H9 (cell line): ENCODE results near the gene SPIB. TPM values are rescaled to one million over a fixed set of nuclear protein-coding genes. Genes with fewer than 3 reads are reported as not detected.

ENCODE experiments used
- DNase-seq: peaks from one replicate; pipeline ENCODE4 v3.0.0-alpha.2; 2017
- H2AFZ ChIP-seq: one replicate; pipeline ENCODE4 v1.6.1; 2013; ENCODE audit warnings: mild to moderate bottlenecking, low read length, control low read depth, moderate library complexity
- H2AK5ac ChIP-seq: 2 replicates; pipeline ENCODE4 v1.6.1; 2013; ENCODE audit warnings: low read length, control low read depth, mixed read lengths; ENCODE audit not compliant: insufficient read length
- H2BK120ac ChIP-seq: one replicate; pipeline ENCODE4 v1.6.1; 2013; ENCODE audit warnings: low read depth, mild to moderate bottlenecking, low read length, control low read depth, inconsistent platforms; ENCODE audit not compliant: poor library complexity, severe bottlenecking
- H2BK12ac ChIP-seq: 2 replicates; pipeline ENCODE4 v1.6.1; 2013; ENCODE audit warnings: low read length, control low read depth, mixed read lengths, low read depth; ENCODE audit not compliant: insufficient read length
- H2BK15ac ChIP-seq: 2 replicates; pipeline ENCODE4 v1.6.1; 2013; ENCODE audit warnings: low read depth, low read length, control low read depth
- H2BK20ac ChIP-seq: one replicate; pipeline ENCODE4 v1.6.1; 2013; ENCODE audit warnings: low read depth, mild to moderate bottlenecking, low read length, control low read depth, inconsistent platforms; ENCODE audit not compliant: poor library complexity, severe bottlenecking
- H2BK5ac ChIP-seq: 2 replicates; pipeline ENCODE4 v1.6.1; 2013; ENCODE audit warnings: low read length, control low read depth, mixed read lengths; ENCODE audit not compliant: insufficient read length
- H3K14ac ChIP-seq: 2 replicates; pipeline ENCODE4 v1.6.1; 2013; ENCODE audit warnings: low read length, control low read depth; ENCODE audit not compliant: insufficient read depth
- H3K18ac ChIP-seq: 2 replicates; pipeline ENCODE4 v1.6.1; 2013; ENCODE audit warnings: low read depth, mild to moderate bottlenecking, mixed read lengths, low read length, control low read depth; ENCODE audit not compliant: insufficient read length
- H3K23ac ChIP-seq: 2 replicates; pipeline ENCODE4 v1.6.1; 2013; ENCODE audit warnings: low read length, control low read depth, mixed read lengths, low read depth; ENCODE audit not compliant: insufficient read length
- H3K23me2 ChIP-seq: 2 replicates; pipeline ENCODE4 v1.6.1; 2013; ENCODE audit warnings: low read depth, mild to moderate bottlenecking, mixed read lengths, low read length, control low read depth; ENCODE audit not compliant: insufficient read length, poor library complexity, severe bottlenecking
- H3K27ac ChIP-seq: 2 replicates; pipeline ENCODE4 v1.5.1; 2013; ENCODE audit warnings: low read length, control low read depth, mixed read lengths, low read depth; ENCODE audit not compliant: insufficient read length
- H3K27me3 ChIP-seq: 2 replicates; pipeline ENCODE4 v1.6.1; 2013; ENCODE audit warnings: low read length, control low read depth, inconsistent platforms; ENCODE audit not compliant: insufficient read depth
- H3K4ac ChIP-seq: 2 replicates; pipeline ENCODE4 v1.6.1; 2013; ENCODE audit warnings: low read depth, mild to moderate bottlenecking, control low read depth, inconsistent platforms, low read length, moderate library complexity
- H3K4me1 ChIP-seq: 2 replicates; pipeline ENCODE4 v1.6.1; 2013; ENCODE audit warnings: low read length, control low read depth, inconsistent platforms; ENCODE audit not compliant: insufficient read depth
- H3K4me2 ChIP-seq: 2 replicates; pipeline ENCODE4 v1.6.1; 2013; ENCODE audit warnings: low read length, control low read depth, mixed read lengths; ENCODE audit not compliant: insufficient read length, insufficient read depth
- H3K56ac ChIP-seq: 2 replicates; pipeline ENCODE4 v1.6.1; 2013; ENCODE audit warnings: low read depth, mild to moderate bottlenecking, mixed read lengths, low read length, control low read depth; ENCODE audit not compliant: insufficient read length
- H3K79me1 ChIP-seq: 2 replicates; pipeline ENCODE4 v1.6.1; 2013; ENCODE audit warnings: low read depth, mild to moderate bottlenecking, moderate library complexity, low read length, control low read depth, inconsistent platforms; ENCODE audit not compliant: insufficient read depth, poor library complexity, severe bottlenecking
- H3K79me2 ChIP-seq: 2 replicates; pipeline ENCODE4 v1.6.1; 2013; ENCODE audit warnings: low read length, control low read depth, inconsistent platforms; ENCODE audit not compliant: insufficient read depth
- H3K9ac ChIP-seq: 2 replicates; pipeline ENCODE4 v1.6.1; 2013; ENCODE audit warnings: low read length, control low read depth, mixed read lengths; ENCODE audit not compliant: insufficient read length; ENCODE audit errors: extremely low read depth
- H3K9me3 ChIP-seq: one replicate; pipeline ENCODE4 v1.6.1; 2013; ENCODE audit warnings: low read depth, low read length, inconsistent platforms; ENCODE audit not compliant: control insufficient read depth
- H3T11ph ChIP-seq: one replicate; pipeline ENCODE4 v1.6.1; 2013; ENCODE audit warnings: mild to moderate bottlenecking, low read length, control low read depth, inconsistent platforms
- H4K20me1 ChIP-seq: one replicate; pipeline ENCODE4 v1.6.1; 2013; ENCODE audit not compliant: control insufficient read depth, insufficient read length, insufficient read depth
- H4K5ac ChIP-seq: 2 replicates; pipeline ENCODE4 v1.6.1; 2013; ENCODE audit warnings: low read depth, mild to moderate bottlenecking, mixed read lengths, low read length, control low read depth; ENCODE audit not compliant: insufficient read length
- H4K8ac ChIP-seq: replicated peaks from 2 replicates; pipeline ENCODE4 v1.6.1; 2013; ENCODE audit warnings: low read length, control low read depth, mixed read lengths, low read depth; ENCODE audit not compliant: insufficient read length
- H4K91ac ChIP-seq: 2 replicates; pipeline ENCODE4 v1.6.1; 2013; ENCODE audit warnings: low read depth, mild to moderate bottlenecking, moderate library complexity, mixed read lengths, low read length, control low read depth; ENCODE audit not compliant: insufficient read length
- H3K27ac Mint-ChIP-seq, 3 experiments: 2 replicates in 2 of 3; 3 replicates in 1 of 3; pipeline ENCODE4 v1.8.0; 2020 to 2021; ENCODE audit warnings: mixed read lengths in 3 of 3, mild to moderate bottlenecking in 1 of 3, moderate library complexity in 1 of 3
- H3K27me3 Mint-ChIP-seq: 2 replicates; pipeline ENCODE4 v1.8.0; 2021; ENCODE audit warnings: low read depth, mild to moderate bottlenecking, moderate library complexity, mixed read lengths
- H3K36me3 Mint-ChIP-seq, 3 experiments: 2 replicates in 2 of 3; 3 replicates in 1 of 3; pipeline ENCODE4 v1.8.0; 2020 to 2021; ENCODE audit warnings: low read depth in 3 of 3, mixed read lengths in 3 of 3; ENCODE audit not compliant: insufficient read depth in 1 of 3
- H3K4me1 Mint-ChIP-seq, 2 experiments: 2 replicates each; pipeline ENCODE4 v1.8.0; 2020; ENCODE audit warnings: mixed read lengths in 2 of 2
- H3K4me3 Mint-ChIP-seq, 2 experiments: 2 replicates in 1 of 2; 3 replicates in 1 of 2; pipeline ENCODE4 v1.8.0; 2020 to 2021; ENCODE audit warnings: mild to moderate bottlenecking in 2 of 2, mixed read lengths in 2 of 2, moderate library complexity in 1 of 2
- H3K9me3 Mint-ChIP-seq, 2 experiments: 2 replicates in 1 of 2; 3 replicates in 1 of 2; pipeline ENCODE4 v1.8.0; 2020; ENCODE audit warnings: mild to moderate bottlenecking in 2 of 2, mixed read lengths in 2 of 2, moderate library complexity in 1 of 2
- CTCF ChIP-seq: fragments of 200-600 bp; sonication (generic); conservative IDR thresholded peaks from 3 replicates; pipeline ENCODE4 v1.8.0; 2021; ENCODE audit warnings: antibody characterized with exemption, mild to moderate bottlenecking
- WGBS: extraction: QIAGEN DNeasy Blood & Tissue Kit; methylation state at CpG from one replicate; pipeline ENCODE4 v1.1.7; 2013; ENCODE audit warnings: missing lambda C conversion rate, low lambda C conversion rate, mixed read lengths; ENCODE audit not compliant: insufficient read length; ENCODE audit errors: extremely low coverage; 5-methylcytosine and 5-hydroxymethylcytosine counted together
- total RNA-seq: library from RNA; stranded (reverse); gene quantifications from 2 replicates; pipeline ENCODE4 v1.2.1, GENCODE V29; 2021

The SPIB gene
- total RNA-seq, 1 experiment from 2014 or later = 33.3 TPM

DNA sequence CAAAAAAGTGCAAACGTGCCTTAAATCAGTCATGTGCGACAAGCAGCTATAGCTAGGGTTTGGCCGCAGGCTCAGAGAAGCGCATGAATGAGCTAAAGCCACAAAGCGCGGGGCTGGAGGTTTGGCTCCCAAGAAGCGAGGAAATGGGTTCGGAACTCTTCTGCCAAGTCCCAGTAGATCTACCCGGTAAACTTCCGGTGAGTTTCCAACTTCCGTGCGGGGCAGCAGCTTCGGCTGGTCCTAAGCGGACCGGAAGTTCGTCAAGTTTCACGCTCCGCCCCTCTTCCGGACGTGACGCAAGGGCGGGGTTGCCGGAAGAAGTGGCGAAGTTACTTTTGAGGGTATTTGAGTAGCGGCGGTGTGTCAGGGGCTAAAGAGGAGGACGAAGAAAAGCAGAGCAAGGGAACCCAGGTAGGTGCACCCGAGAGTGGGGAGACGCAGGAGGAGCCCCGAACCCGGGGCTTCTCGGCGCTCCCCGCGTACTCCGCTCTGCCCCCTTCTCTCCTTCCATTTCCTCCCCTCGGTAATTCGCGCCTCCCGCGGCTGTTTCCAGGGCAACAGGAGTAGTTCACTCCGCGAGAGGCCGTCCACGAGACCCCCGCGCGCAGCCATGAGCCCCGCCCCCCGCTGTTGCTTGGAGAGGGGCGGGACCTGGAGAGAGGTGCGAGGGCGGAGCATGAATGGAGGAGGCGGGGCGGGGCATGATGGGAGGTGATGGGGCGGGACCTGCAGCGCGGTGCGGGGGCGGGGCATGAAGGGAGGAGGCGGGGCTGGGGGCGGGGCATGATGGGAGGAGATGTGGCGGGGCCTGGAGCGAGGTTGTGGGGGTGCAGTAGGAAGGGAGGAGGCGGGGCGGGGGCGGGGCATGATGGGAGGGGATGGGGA, 42.3 kb upstream of the SPIB start, which contains the start of gene NR1H2:
Gene NR1H2, plus strand, starts transcription at position 292 of the 885 bp plus-strand sequence. CDS start 1,149 bp downstream, outside the sequence.
- no peaks in the 10 kb centered on the region for H3K27me3 ChIP-seq
- no peak within 1 kb of the TSS for H3K56ac ChIP-seq
- H4K91ac ChIP-seq = no peak within 1 kb of the TSS
- no peak within 1 kb of the TSS for H2BK15ac ChIP-seq
- peak; percentile 97 for DNase-seq
- no peaks in the 10 kb centered on the region for H3K79me2 ChIP-seq
- Mint-ChIP-seq H3K27ac (peak within 1 kb of the TSS; percentile 97 to 100 (median 100)), H3K4me1 (peaks cover 0 to 10% of the 10 kb centered on the region in 2 experiments; a peak in 2 of 4 replicates), H3K27me3 (peaks cover 4% of the 10 kb centered on the region; the same call in 1 of the 2 replicates), H3K4me3 (peak within 1 kb of the TSS; percentile 96 to 98), H3K9me3 (peaks cover 0 to 4% of the 10 kb centered on the region in 2 experiments; a peak in 1 of 5 replicates), H3K36me3 (peaks cover 24 to 40% (median 38%) of the 10 kb centered on the region in 3 experiments; a peak in 6 of 7 replicates)
- no peaks in the 10 kb centered on the region for H3K79me1 ChIP-seq
- no peaks in the 10 kb centered on the region for H3K9me3 ChIP-seq
- no CpG with 5 or more reads among the region's 67 CpGs for WGBS
- H3K18ac ChIP-seq = peak within 1 kb of the TSS; percentile 76
- no peak within 1 kb of the TSS for H4K5ac ChIP-seq
- no peak within 1 kb of the TSS for H3K27ac ChIP-seq
- H2BK20ac ChIP-seq = no peak within 1 kb of the TSS
- H3T11ph ChIP-seq = peak within 1 kb of the TSS; percentile 30
- no peak within 1 kb of the TSS; the same call in 1 of the 2 replicates for H3K4ac ChIP-seq
- H3K4me1 ChIP-seq = no peaks in the 10 kb centered on the region
- H4K20me1 ChIP-seq = no peaks in the 10 kb centered on the region
- no peaks in the 10 kb centered on the region for H3K23me2 ChIP-seq
- H2BK12ac ChIP-seq = no peak within 1 kb of the TSS
- peak within 1 kb of the TSS; percentile 98 for H2BK120ac ChIP-seq
- peak within 1 kb of the TSS; percentile 53 for H2AFZ ChIP-seq
- H3K9ac ChIP-seq = peak within 1 kb of the TSS; percentile 50
- no peak within 1 kb of the TSS for H3K23ac ChIP-seq
- H3K4me2 ChIP-seq = peak within 1 kb of the TSS; percentile 46
- H4K8ac ChIP-seq = no peak within 1 kb of the TSS
- no peak within 1 kb of the TSS for H2BK5ac ChIP-seq
- no peak within 1 kb of the TSS for H2AK5ac ChIP-seq
- TF ChIP-seq CTCF = no peak
- peak within 1 kb of the TSS; percentile 71; the same call in 1 of the 2 replicates for H3K14ac ChIP-seq
